Endothelial cell of umbilical vein (primary cell): ENCODE measurements around the gene GRM7. TPM values are rescaled to one million over a fixed set of nuclear protein-coding genes. Genes with fewer than 3 reads are reported as not detected.

Source experiments
- BruUV-seq: library from RNA; stranded (reverse); fragments of 400-500 nt; replicated peaks from 2 replicates; lab custom pipeline; 2021; lab: Mats Ljungman, UMichigan
- CTCF ChIA-PET: fragments of 300-600, 350-600 bp; sonication (Branson Sonifier 250); formaldehyde crosslinking; loops from one replicate; lab custom pipeline; 2021; ENCODE audit warnings: antibody characterized with exemption, inconsistent platforms; lab: Charles Lee
- POLR2A ChIA-PET: fragments of 300-600, 350-600 bp; sonication (Branson Sonifier 250); formaldehyde crosslinking; loops from one replicate; lab custom pipeline; 2021; ENCODE audit warnings: antibody characterized with exemption, inconsistent platforms; lab: Charles Lee
- DNase-seq: peaks from one replicate; pipeline ENCODE4 v3.0.0-alpha.2; 2011; ENCODE audit warnings: low read depth, low spot score
- FAIRE-seq: peaks from 2 replicates; lab custom pipeline; 2011; peaks lifted over from hg19 to GRCh38; lab: Jason Lieb, UNC
- H2AFZ ChIP-seq: 2 replicates; pipeline ENCODE4 v1.6.0; 2012; ENCODE audit warnings: low read depth, low read length, control low read depth, inconsistent platforms
- H3K27ac ChIP-seq: 2 replicates; pipeline ENCODE4 v1.5.1; 2011; ENCODE audit warnings: low read depth, mild to moderate bottlenecking, control low read depth, low read length, moderate library complexity; ENCODE audit not compliant: insufficient read depth
- H3K27me3 ChIP-seq, 2 experiments: 2 replicates each; pipeline versions ENCODE4 v1.6.0 to v1.6.1; 2011; ENCODE audit warnings: low read length in 2 of 2, mixed read lengths in 1 of 2; ENCODE audit not compliant: control insufficient read depth in 2 of 2, insufficient read depth in 2 of 2
- H3K36me3 ChIP-seq, 2 experiments: 2 replicates in 1 of 2; 3 replicates in 1 of 2; pipeline ENCODE4 v1.5.1; 2011; ENCODE audit warnings: low read length in 2 of 2, mild to moderate bottlenecking in 1 of 2, moderate library complexity in 1 of 2; ENCODE audit not compliant: control insufficient read depth in 2 of 2, insufficient read depth in 2 of 2; ENCODE audit errors: extremely low read depth in 1 of 2
- H3K4me1 ChIP-seq: 3 replicates; pipeline ENCODE4 v1.5.1; 2011; ENCODE audit warnings: mild to moderate bottlenecking, low read length; ENCODE audit not compliant: control insufficient read depth, insufficient read depth; ENCODE audit errors: extremely low read depth
- H3K4me2 ChIP-seq: 2 replicates; pipeline ENCODE4 v1.6.1; 2011; ENCODE audit warnings: low read length, control low read depth, mixed read lengths; ENCODE audit not compliant: insufficient read depth
- H3K4me3 ChIP-seq, 3 experiments: fragments of 200-600 bp in 1 of 3; sonication (generic), shearing (Covaris generic) in 1 of 3; replicated peaks in 1 of 3; 2 replicates each; pipeline ENCODE4 v1.5.1; 2011 to 2016; ENCODE audit warnings: control low read depth in 3 of 3, low read length in 3 of 3, mild to moderate bottlenecking in 2 of 3, inconsistent platforms in 1 of 3, low read depth in 1 of 3, moderate library complexity in 1 of 3; ENCODE audit not compliant: insufficient read depth in 1 of 3
- H3K79me2 ChIP-seq: 2 replicates; pipeline ENCODE4 v1.6.0; 2012; ENCODE audit warnings: low read length, inconsistent platforms; ENCODE audit not compliant: control insufficient read depth, insufficient read depth
- H3K9ac ChIP-seq: replicated peaks from 2 replicates; pipeline ENCODE3; 2011; ENCODE audit warnings: low read length, control low read depth; ENCODE audit not compliant: insufficient read depth; ENCODE audit errors: extremely low read depth
- H3K9me1 ChIP-seq: replicated peaks from 3 replicates; pipeline ENCODE4 v1.6.0; 2011; ENCODE audit warnings: mild to moderate bottlenecking, low read length; ENCODE audit not compliant: control insufficient read depth, insufficient read depth; ENCODE audit errors: extremely low read depth
- H3K9me3 ChIP-seq: replicated peaks from 2 replicates; pipeline ENCODE4 v1.5.1; 2012; ENCODE audit warnings: low read length, inconsistent platforms; ENCODE audit not compliant: control insufficient read depth, insufficient read depth
- H4K20me1 ChIP-seq: replicated peaks from 2 replicates; pipeline ENCODE3; 2011; ENCODE audit warnings: mild to moderate bottlenecking, low read length; ENCODE audit not compliant: control insufficient read depth, insufficient read depth; ENCODE audit errors: extremely low read depth
- CTCF ChIP-seq, 2 donors: IDR thresholded peaks; 1 replicate in 1 of 2; 2 replicates in 1 of 2; pipeline ENCODE4 v1.5.1; 2011; ENCODE audit warnings: low read length in 2 of 2, mild to moderate bottlenecking in 2 of 2, moderate library complexity in 2 of 2, control low read depth in 1 of 2, inconsistent platforms in 1 of 2, low read depth in 1 of 2; ENCODE audit not compliant: insufficient read depth in 1 of 2; ENCODE audit errors: extremely low read depth in 1 of 2
- EZH2 ChIP-seq: IDR thresholded peaks from 2 replicates; pipeline ENCODE4 v1.6.1; 2012; ENCODE audit warnings: borderline replicate concordance, low read depth, mild to moderate bottlenecking, moderate library complexity, low read length, inconsistent platforms; ENCODE audit not compliant: severe bottlenecking
- FOS ChIP-seq: IDR thresholded peaks from 2 replicates; pipeline ENCODE4 v1.6.1; 2011; ENCODE audit warnings: mild to moderate bottlenecking, low read length, moderate library complexity, borderline replicate concordance; ENCODE audit not compliant: insufficient read depth
- GATA2 ChIP-seq: IDR thresholded peaks from 2 replicates; pipeline ENCODE4 v1.7.0; 2011; ENCODE audit warnings: low read depth, mild to moderate bottlenecking, moderate library complexity, mixed read lengths, low read length; ENCODE audit not compliant: insufficient read length, insufficient read depth
- JUN ChIP-seq: IDR thresholded peaks from 2 replicates; pipeline ENCODE4 v1.6.1; 2011; ENCODE audit warnings: borderline replicate concordance, low read depth; ENCODE audit not compliant: insufficient read length, insufficient read depth
- MAX ChIP-seq: IDR thresholded peaks from 2 replicates; pipeline ENCODE4 v1.6.1; 2011; ENCODE audit not compliant: insufficient read depth, insufficient read length
- MYC ChIP-seq: IDR thresholded peaks from one replicate; pipeline ENCODE4 v1.6.1; 2011; ENCODE audit warnings: mild to moderate bottlenecking, low read depth, low read length
- POLR2A ChIP-seq: IDR thresholded peaks from 2 replicates; pipeline ENCODE4 v1.6.1; 2012; ENCODE audit warnings: low read depth, mild to moderate bottlenecking, control low read depth, low read length
- POLR2AphosphoS5 ChIP-seq: IDR thresholded peaks from 2 replicates; pipeline ENCODE4 v1.6.1; 2012; ENCODE audit warnings: low read depth, mild to moderate bottlenecking, control low read depth, low read length, moderate library complexity; ENCODE audit not compliant: insufficient read depth
- dilution Hi-C: fragments of 300-500 bp; cut with MboI; formaldehyde crosslinking; loops from one replicate; pipeline ENCODE4 v1.15.0; 2019; ENCODE audit warnings: low sequenced_read_pairs; ENCODE audit not compliant: extremely low pct_ligation_motif_present
- intact Hi-C: fragments of 100-400 bp; cut with micrococcal nuclease; formaldehyde crosslinking; loops from one replicate; pipeline ENCODE4 v1.10.0; 2022
- polyA plus RNA-seq, 4 experiments: library from polyadenylated mRNA; depleted of rRNA in 3 of 4; stranded (reverse) in 3 of 4; unstranded in 1 of 4; fragments of >200 nt; gene quantifications; 2 replicates each; pipeline versions ENCODE4 v1.2.1 to v1.2.3, GENCODE V29; 2011 to 2012; ENCODE audit warnings: missing spikeins in 1 of 4
- total RNA-seq: library from RNA; stranded (reverse); gene quantifications from 2 replicates; pipeline ENCODE4 v1.2.3, GENCODE V29; 2021

GRM7 gene
- total and polyA plus RNA-seq, 2 donors (not counting 3 experiments of a cell fraction or from before 2014, with no cell fraction given), result 0.12 TPM; not detected in 1

- Histone ChIP-seq H3K79me2 (no peaks in the 10 kb centered on the region), H3K4me1 (peaks cover 6% of the 10 kb centered on the region), H3K9me3 (no peaks in the 10 kb centered on the region), H3K4me2 (no peak overlapping the region), H2AFZ (no peak overlapping the region), H3K9ac (no peak overlapping the region), H3K9me1 (no peaks in the 10 kb centered on the region), H4K20me1 (no peaks in the 10 kb centered on the region), H3K36me3 (no peaks in the 10 kb centered on the region), H3K27ac (no peak overlapping the region), H3K4me3 (no peak overlapping the region), H3K27me3 (no peaks in the 10 kb centered on the region)
- DNase-seq (no peak), FAIRE-seq (no peak)
- dilution Hi-C loops, result no loop called here
- ChIA-PET CTCF (no interaction called here), POLR2A (no interaction called here)
- no TSS peak for BruUV-seq
- intact Hi-C loops, result no loop called here
- no peak for TF ChIP-seq EZH2
Measured at GRCh38 chr3:7315037-7315436, 454.1 kb downstream of the GRM7 start.

GRCh38 chr3:7322957-7323669, 462.2 kb downstream of the GRM7 start:
- Histone ChIP-seq H3K9me3 (no peaks in the 10 kb centered on the region), H4K20me1 (no peaks in the 10 kb centered on the region), H3K4me1 (no peaks in the 10 kb centered on the region), H3K9me1 (no peaks in the 10 kb centered on the region), H2AFZ (no peak overlapping the region), H3K4me3 (no peak overlapping the region), H3K27me3 (no peaks in the 10 kb centered on the region), H3K36me3 (no peaks in the 10 kb centered on the region), H3K79me2 (no peaks in the 10 kb centered on the region), H3K4me2 (no peak overlapping the region), H3K27ac (no peak overlapping the region), H3K9ac (no peak overlapping the region)
- ChIA-PET POLR2A (no interaction called here), CTCF (interaction anchor here (0.7 to 1.0 kb wide), 2 partner anchors 18 to 175 kb away, joined by 3 read pairs; no protein-coding TSS in a partner anchor)
- BruUV-seq, result no TSS peak
- no peak for TF ChIP-seq POLR2AphosphoS5
- no peak for TF ChIP-seq EZH2
- no peak for TF ChIP-seq MAX
- TF ChIP-seq GATA2, result no peak
- TF ChIP-seq CTCF (IDR thresholded peaks at IDR 0.05; ENCODE audit: extremely low read depth in 1 of 2, insufficient read depth in 1 of 2, low read depth in 1 of 2, low read length in 2 of 2), result no peak
- no peak for TF ChIP-seq POLR2A
- no peak for TF ChIP-seq JUN
- no peak for TF ChIP-seq FOS
- TF ChIP-seq MYC, result no peak
- dilution Hi-C loops, result no loop called here
- no peak for FAIRE-seq
- DNase-seq, result no peak
- intact Hi-C loops, result no loop called here
